Neuronal stem cell (in vitro differentiated cells): Measurements from ENCODE around the gene TEX51.

ENCODE experiments used
- DNase-seq: peaks from one replicate; pipeline ENCODE4 v3.0.0-alpha.2; 2013; ENCODE audit warnings: low spot score
- H2AFZ ChIP-seq: one replicate; pipeline ENCODE4 v1.6.1; 2013; ENCODE audit warnings: mild to moderate bottlenecking, low read length, inconsistent platforms
- H2AK5ac ChIP-seq: 2 replicates; pipeline ENCODE4 v1.6.1; 2013; ENCODE audit warnings: low read depth, mild to moderate bottlenecking, inconsistent platforms, low read length, moderate library complexity, mixed read lengths
- H2BK120ac ChIP-seq: 2 replicates; pipeline ENCODE4 v1.6.1; 2013; ENCODE audit warnings: low read depth, mild to moderate bottlenecking, inconsistent platforms, low read length, moderate library complexity, mixed read lengths
- H2BK12ac ChIP-seq: one replicate; pipeline ENCODE4 v1.6.1; 2013; ENCODE audit warnings: low read length, inconsistent platforms
- H2BK15ac ChIP-seq: 2 replicates; pipeline ENCODE4 v1.6.1; 2013; ENCODE audit warnings: mild to moderate bottlenecking, low read length, inconsistent platforms, mixed read lengths
- H2BK5ac ChIP-seq: one replicate; pipeline ENCODE4 v1.6.1; 2013; ENCODE audit warnings: inconsistent platforms, mild to moderate bottlenecking, low read length, moderate library complexity
- H3K14ac ChIP-seq: one replicate; pipeline ENCODE4 v1.6.1; 2013; ENCODE audit warnings: low read length, inconsistent platforms
- H3K18ac ChIP-seq: 2 replicates; pipeline ENCODE4 v1.6.1; 2013; ENCODE audit warnings: low read length, inconsistent platforms
- H3K23ac ChIP-seq: 2 replicates; pipeline ENCODE4 v1.6.1; 2013; ENCODE audit warnings: low read depth, mild to moderate bottlenecking, mixed read lengths, low read length, inconsistent platforms; ENCODE audit not compliant: poor library complexity
- H3K27ac ChIP-seq: replicated peaks from 3 replicates; pipeline ENCODE4 v1.5.1; 2013; ENCODE audit warnings: low read length, inconsistent platforms
- H3K27me3 ChIP-seq, 3 experiments: 2 replicates each; pipeline ENCODE4 v1.6.1; 2013; ENCODE audit warnings: low read length in 3 of 3, mild to moderate bottlenecking in 2 of 3, inconsistent platforms in 1 of 3, low read depth in 1 of 3, mixed read lengths in 1 of 3, moderate library complexity in 1 of 3; ENCODE audit not compliant: control insufficient read depth in 3 of 3, insufficient read depth in 3 of 3
- H3K36me3 ChIP-seq, 2 donors: replicated peaks in 1 of 2; 2 replicates each; pipeline ENCODE4 v1.6.1; 2013; ENCODE audit warnings: low read length in 2 of 2; ENCODE audit not compliant: control insufficient read depth in 2 of 2, insufficient read depth in 2 of 2
- H3K4ac ChIP-seq: 2 replicates; pipeline ENCODE4 v1.6.1; 2013; ENCODE audit warnings: inconsistent platforms, mild to moderate bottlenecking, low read length, moderate library complexity
- H3K4me1 ChIP-seq, 2 donors: 1 replicate in 1 of 2; 2 replicates in 1 of 2; pipeline ENCODE4 v1.6.1; 2013; ENCODE audit warnings: low read length in 2 of 2, low read depth in 1 of 2; ENCODE audit not compliant: control insufficient read depth in 2 of 2, insufficient read depth in 1 of 2
- H3K4me2 ChIP-seq: one replicate; pipeline ENCODE4 v1.6.1; 2013; ENCODE audit warnings: mild to moderate bottlenecking, low read length, inconsistent platforms; ENCODE audit not compliant: insufficient read depth, poor library complexity, severe bottlenecking
- H3K4me3 ChIP-seq, 2 donors: 2 replicates each; pipeline ENCODE4 v1.5.1; 2013; ENCODE audit warnings: low read length in 2 of 2, mild to moderate bottlenecking in 2 of 2, inconsistent platforms in 1 of 2, moderate library complexity in 1 of 2
- H3K79me1 ChIP-seq: one replicate; pipeline ENCODE4 v1.6.1; 2013; ENCODE audit warnings: low read depth, mild to moderate bottlenecking, inconsistent platforms, low read length, moderate library complexity
- H3K9ac ChIP-seq: one replicate; pipeline ENCODE4 v1.6.1; 2013; ENCODE audit warnings: mild to moderate bottlenecking, low read depth, low read length, inconsistent platforms; ENCODE audit not compliant: poor library complexity
- H3K9me3 ChIP-seq, 2 donors: replicated peaks in 1 of 2; 2 replicates each; pipeline versions ENCODE3 to v1.6.1; 2013; ENCODE audit warnings: low read length in 2 of 2, mild to moderate bottlenecking in 2 of 2, inconsistent platforms in 1 of 2, low read depth in 1 of 2, mixed read lengths in 1 of 2, moderate library complexity in 1 of 2; ENCODE audit not compliant: control insufficient read depth in 2 of 2, insufficient read depth in 1 of 2
- H4K8ac ChIP-seq: one replicate; pipeline ENCODE4 v1.6.1; 2013; ENCODE audit warnings: low read depth, mild to moderate bottlenecking, inconsistent platforms, low read length, moderate library complexity
- H4K91ac ChIP-seq: one replicate; pipeline ENCODE4 v1.6.1; 2013; ENCODE audit warnings: low read length, low read depth, mild to moderate bottlenecking, inconsistent platforms; ENCODE audit not compliant: poor library complexity
- WGBS, 2 donors: extraction: QIAGEN DNeasy Blood & Tissue Kit; methylation state at CpG; one replicate each; pipeline ENCODE4 v1.1.7; 2013; ENCODE audit warnings: missing lambda C conversion rate in 2 of 2, mixed read lengths in 1 of 2; ENCODE audit not compliant: insufficient read length in 2 of 2, insufficient replicate concordance in 1 of 2; ENCODE audit errors: extremely low coverage in 2 of 2; 5-methylcytosine and 5-hydroxymethylcytosine counted together

TEX51 gene

DNA sequence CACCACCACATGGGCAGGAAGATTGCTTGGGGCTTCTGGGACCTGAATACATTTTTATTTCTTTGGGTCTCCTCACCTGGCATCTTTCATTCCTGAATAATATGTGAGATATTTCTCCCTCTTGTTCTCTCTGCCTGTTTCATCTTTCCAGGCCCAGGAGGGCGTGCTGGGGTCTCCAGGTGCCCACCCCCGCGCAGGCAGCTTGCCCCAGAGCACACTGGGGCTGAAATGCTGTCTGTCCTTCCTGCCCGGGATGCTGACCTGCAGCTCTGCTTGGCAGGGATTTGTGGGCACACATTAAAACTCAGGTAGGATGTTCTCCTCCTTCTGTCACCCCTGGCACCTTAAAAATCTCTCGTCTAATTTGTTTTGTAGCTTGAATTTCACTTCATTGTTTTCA, 39.7 kb upstream of the TEX51 start:
- H2AFZ ChIP-seq: no peak overlapping the region

DNA sequence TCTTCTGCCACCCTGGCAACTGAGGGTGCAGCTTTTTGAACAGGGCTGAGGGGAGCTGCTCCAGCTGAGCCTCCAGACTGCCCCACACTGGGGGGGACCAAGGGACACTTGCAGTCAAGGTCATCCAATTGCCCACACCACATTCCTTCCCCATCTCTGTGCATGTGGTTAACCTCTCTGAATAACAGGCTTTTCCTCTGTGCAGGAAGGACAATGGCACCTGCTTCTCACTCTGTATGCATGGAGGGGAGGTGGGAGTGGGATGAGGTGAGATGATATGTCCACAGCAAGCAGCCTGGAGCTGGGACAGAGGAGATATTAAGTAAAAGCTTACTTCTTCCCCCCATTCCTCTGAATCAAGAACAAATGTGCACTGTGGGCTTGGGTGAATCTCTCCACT, 39.1 kb upstream of the TEX51 start:
- peaks cover 0 to 7% (median 0%) of the 10 kb centered on the region in 3 experiments for H3K27me3 ChIP-seq
- H3K4me2 ChIP-seq: no peak overlapping the region
- H2BK15ac ChIP-seq: no peak overlapping the region
- no peaks in the 10 kb centered on the region for H3K36me3 ChIP-seq
- no peak overlapping the region for H3K27ac ChIP-seq
- no peak overlapping the region for H3K9ac ChIP-seq
- no peaks in the 10 kb centered on the region for H3K79me1 ChIP-seq
- no peak overlapping the region for H2BK5ac ChIP-seq
- H3K4ac ChIP-seq: no peak overlapping the region
- no peak overlapping the region for H3K18ac ChIP-seq
- no peak overlapping the region for H4K91ac ChIP-seq
- no peaks in the 10 kb centered on the region for H3K9me3 ChIP-seq
- no peak overlapping the region for H3K4me3 ChIP-seq
- no peak overlapping the region for H3K14ac ChIP-seq
- no peak overlapping the region for H2BK12ac ChIP-seq
- no peak overlapping the region for H2AK5ac ChIP-seq
- H3K23ac ChIP-seq: no peak overlapping the region
- no peak overlapping the region for H4K8ac ChIP-seq
- H3K4me1 ChIP-seq: no peaks in the 10 kb centered on the region
- no peak for DNase-seq
- no peak overlapping the region for H2AFZ ChIP-seq
- no peak overlapping the region for H2BK120ac ChIP-seq

More for the DNA sequence above, 39.7 kb upstream of the TEX51 start:
- H2BK5ac ChIP-seq: no peak overlapping the region
- H3K4ac ChIP-seq: no peak overlapping the region
- H3K27ac ChIP-seq: no peak overlapping the region
- H3K27me3 ChIP-seq: peaks cover 0 to 7% (median 0%) of the 10 kb centered on the region in 3 experiments
- H3K14ac ChIP-seq: no peak overlapping the region
- H3K23ac ChIP-seq: no peak overlapping the region
- no peak overlapping the region for H2BK12ac ChIP-seq
- H3K79me1 ChIP-seq: no peaks in the 10 kb centered on the region
- H3K36me3 ChIP-seq: no peaks in the 10 kb centered on the region
- H2AK5ac ChIP-seq: no peak overlapping the region
- no peak overlapping the region for H2BK120ac ChIP-seq
- H3K4me1 ChIP-seq: no peaks in the 10 kb centered on the region
- no CpG with 5 or more reads among the region's 5 CpGs for WGBS, 2 donors
- H2BK15ac ChIP-seq: no peak overlapping the region
- H3K4me2 ChIP-seq: no peak overlapping the region
- DNase-seq: no peak
- H3K9ac ChIP-seq: no peak overlapping the region
- H3K9me3 ChIP-seq: no peaks in the 10 kb centered on the region
- no peak overlapping the region for H3K18ac ChIP-seq
- no peak overlapping the region for H3K4me3 ChIP-seq
- no peak overlapping the region for H4K8ac ChIP-seq
- no peak overlapping the region for H4K91ac ChIP-seq

GRCh38 chr2:126860385-126860784, 38.3 kb upstream of the TEX51 start:
- no peak overlapping the region for H2AFZ ChIP-seq
- no peak overlapping the region for H3K27ac ChIP-seq
- H3K18ac ChIP-seq: no peak overlapping the region
- no peak overlapping the region for H3K4me3 ChIP-seq
- no peak overlapping the region for H2BK120ac ChIP-seq
- H3K4ac ChIP-seq: no peak overlapping the region
- H3K9ac ChIP-seq: no peak overlapping the region
- H3K9me3 ChIP-seq: no peaks in the 10 kb centered on the region
- no peak overlapping the region for H2BK5ac ChIP-seq
- no peak overlapping the region for H2AK5ac ChIP-seq
- H4K8ac ChIP-seq: no peak overlapping the region
- H2BK12ac ChIP-seq: no peak overlapping the region
- H2BK15ac ChIP-seq: no peak overlapping the region
- no CpG with 5 or more reads among the region's 2 CpGs for WGBS, 2 donors
- DNase-seq: no peak
- no peak overlapping the region for H3K4me2 ChIP-seq
- H4K91ac ChIP-seq: no peak overlapping the region
- peaks cover 0 to 7% (median 0%) of the 10 kb centered on the region in 3 experiments for H3K27me3 ChIP-seq
- no peaks in the 10 kb centered on the region for H3K79me1 ChIP-seq
- no peak overlapping the region for H3K14ac ChIP-seq
- no peaks in the 10 kb centered on the region for H3K4me1 ChIP-seq
- H3K23ac ChIP-seq: no peak overlapping the region
- H3K36me3 ChIP-seq: no peaks in the 10 kb centered on the region

DNA sequence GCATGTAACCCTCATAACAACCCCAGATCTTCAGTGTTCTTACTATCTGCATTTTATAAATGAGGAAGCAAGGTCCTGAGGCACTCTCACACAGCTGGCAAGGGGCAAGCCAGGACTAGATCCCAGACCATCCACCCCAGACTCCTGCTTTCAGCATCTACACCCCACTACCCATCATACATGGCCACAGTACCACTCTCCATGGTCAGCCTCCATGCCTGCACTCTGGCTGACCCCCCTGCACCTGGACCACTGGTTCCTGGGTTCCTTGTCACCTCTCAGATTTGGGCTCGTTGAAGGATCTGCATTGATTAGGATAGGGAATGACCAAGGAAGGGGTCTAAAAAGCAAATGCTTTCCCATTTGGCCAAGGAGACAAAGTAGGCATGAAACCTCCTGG, 36.0 kb upstream of the TEX51 start:
- H3K27ac ChIP-seq: no peak overlapping the region
- no peak overlapping the region for H2BK15ac ChIP-seq
- H3K36me3 ChIP-seq: no peaks in the 10 kb centered on the region
- DNase-seq: no peak
- no peak overlapping the region for H2AFZ ChIP-seq
- H2BK5ac ChIP-seq: no peak overlapping the region
- H2BK12ac ChIP-seq: no peak overlapping the region
- no peak overlapping the region for H3K4me2 ChIP-seq
- H3K27me3 ChIP-seq: no peaks in the 10 kb centered on the region
- no CpG with 5 or more reads among the region's 1 CpG for WGBS, 2 donors
- no peak overlapping the region for H3K4me3 ChIP-seq
- H3K4ac ChIP-seq: no peak overlapping the region
- H3K14ac ChIP-seq: no peak overlapping the region
- no peak overlapping the region for H2BK120ac ChIP-seq
- no peaks in the 10 kb centered on the region for H3K9me3 ChIP-seq
- no peaks in the 10 kb centered on the region for H3K79me1 ChIP-seq
- H3K23ac ChIP-seq: no peak overlapping the region
- H4K8ac ChIP-seq: no peak overlapping the region
- H3K18ac ChIP-seq: no peak overlapping the region
- no peak overlapping the region for H2AK5ac ChIP-seq
- no peak overlapping the region for H4K91ac ChIP-seq
- no peak overlapping the region for H3K9ac ChIP-seq
- H3K4me1 ChIP-seq: no peaks in the 10 kb centered on the region
